Measurements from ENCODE around the gene MARCHF10.
A peak's percentile ranks its signal among the peaks of the same experiment; 100 is the strongest.
"Not testable (repeated sequence)": the region's sequence is repeated elsewhere in the genome, so short reads cannot be mapped to it uniquely, and the experiment has no call there.

MARCHF10 gene

DNA sequence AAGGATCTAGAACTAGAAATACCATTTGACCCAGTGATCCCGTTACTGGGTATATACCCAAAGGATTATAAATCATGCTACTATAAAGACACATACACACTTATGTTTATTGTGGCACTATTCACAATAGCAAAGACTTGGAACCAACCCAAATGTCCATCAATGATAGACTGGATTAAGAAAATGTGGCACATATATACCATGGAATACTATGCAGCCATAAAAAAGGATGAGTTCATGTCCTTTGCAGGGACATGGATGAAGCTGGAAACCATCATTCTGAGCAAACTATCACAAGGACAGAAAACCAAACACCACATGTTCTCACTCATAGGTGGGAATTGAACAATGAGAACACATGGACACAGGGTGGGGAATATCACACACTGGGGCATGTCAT is 22.1 kb downstream of the MARCHF10 start:
- DNase-seq: not testable (repeated sequence)

- DNase-seq: no peak
Measured at GRCh38 chr17:62782730-62783270, 25.3 kb downstream of the MARCHF10 start.

DNA sequence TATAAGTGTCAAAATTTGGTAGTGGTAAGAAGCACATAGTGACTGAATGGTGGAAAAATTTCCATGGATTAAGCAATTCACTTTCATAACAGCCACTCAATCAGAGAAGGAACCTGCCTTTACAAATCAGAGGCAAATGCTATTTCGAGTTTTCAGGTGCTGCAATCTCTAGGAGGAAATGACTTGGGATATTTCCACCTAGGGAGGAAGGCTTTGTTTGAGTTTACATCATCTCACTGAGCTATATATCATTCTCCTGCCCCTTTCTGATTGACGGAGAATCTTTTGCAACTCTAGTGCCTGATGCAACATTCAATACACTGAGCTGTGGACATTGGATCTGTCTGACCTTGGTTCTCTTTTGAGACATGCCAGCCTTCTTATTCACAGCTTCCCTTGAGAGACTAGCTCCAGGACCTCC is 26.3 kb downstream of the MARCHF10 start:
- DNase-seq: no peak

DNA sequence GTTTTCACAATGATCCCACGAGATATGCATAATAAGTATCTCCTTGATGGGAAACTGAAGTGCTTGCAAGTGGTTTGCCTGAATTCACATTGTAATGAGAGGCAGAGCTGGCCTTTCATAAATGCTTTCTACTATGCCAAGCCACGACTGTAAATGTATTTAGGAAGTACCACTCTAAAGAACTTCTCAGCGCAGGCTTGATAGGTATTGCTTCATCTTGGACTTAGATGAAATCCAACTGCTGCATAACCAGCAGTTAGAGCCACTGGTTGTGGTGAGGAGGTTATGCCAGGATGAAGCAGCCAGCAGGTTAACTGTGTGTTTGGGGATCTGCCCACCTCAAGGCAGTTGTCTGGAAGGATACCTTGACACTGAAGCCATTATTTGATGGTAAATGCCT is 26.8 kb downstream of the MARCHF10 start:
- DNase-seq: no peak

- DNase-seq: no peak
Measured at GRCh38 chr17:62780951-62781350, 27.2 kb downstream of the MARCHF10 start.

DNA sequence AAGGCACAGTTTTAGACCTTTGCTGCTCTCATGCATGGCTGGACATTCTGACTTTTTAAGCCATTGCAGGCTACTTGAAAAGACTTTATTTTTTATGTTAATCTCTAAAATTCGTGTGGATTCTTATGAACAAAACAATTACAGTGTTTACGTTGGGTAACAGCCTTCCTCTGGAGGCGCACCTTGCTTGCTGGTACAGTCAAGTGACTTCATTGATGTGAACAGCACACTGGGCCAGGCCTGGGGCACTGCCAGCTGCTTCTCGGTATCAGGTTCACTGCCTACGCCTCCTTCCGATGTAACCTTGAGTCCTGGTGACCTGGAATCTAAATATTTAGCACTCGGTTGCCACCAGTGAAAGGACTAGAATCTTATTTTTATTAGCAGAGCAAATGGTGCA is 27.8 kb downstream of the MARCHF10 start:
- DNase-seq: no peak

DNA sequence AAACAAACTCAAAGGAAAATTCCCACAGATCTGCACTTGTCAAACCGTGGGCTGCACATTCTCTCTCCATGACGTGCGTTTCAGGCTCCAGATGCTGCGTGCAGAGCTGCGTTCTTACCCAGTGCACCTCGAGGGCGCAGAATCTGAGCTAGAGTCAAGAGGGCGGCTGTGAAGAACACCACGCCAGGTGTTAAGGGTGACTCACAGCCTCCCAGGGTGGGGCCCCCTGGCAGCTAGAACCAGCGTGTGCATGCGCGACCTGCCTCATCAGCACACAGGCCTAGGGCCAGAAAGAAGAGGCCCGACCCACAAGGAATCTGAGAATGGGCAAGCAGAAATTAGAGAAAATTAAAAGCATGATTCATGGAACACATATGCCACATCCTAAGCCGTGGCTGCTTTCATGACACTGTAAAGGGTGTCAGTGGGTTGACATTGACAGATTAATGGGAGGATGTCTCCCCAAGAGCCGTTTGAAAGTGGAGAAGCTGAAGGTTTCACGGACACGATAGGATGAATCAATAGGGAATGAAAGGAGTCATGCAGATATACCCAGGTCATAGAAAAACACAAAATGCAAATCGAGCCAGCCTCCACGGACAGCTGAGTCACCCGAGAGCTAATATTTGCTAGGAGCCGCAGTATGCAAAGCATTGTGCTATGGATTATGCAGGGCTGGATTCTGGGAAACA is 29.0 kb downstream of the MARCHF10 start:
- no peak for DNase-seq

GRCh38 chr17:62775876-62776275 is 32.2 kb downstream of the MARCHF10 start:
- no peak for DNase-seq

GRCh38 chr17:62774338-62774737 is 33.8 kb downstream of the MARCHF10 start:
- DNase-seq: no peak

DNA sequence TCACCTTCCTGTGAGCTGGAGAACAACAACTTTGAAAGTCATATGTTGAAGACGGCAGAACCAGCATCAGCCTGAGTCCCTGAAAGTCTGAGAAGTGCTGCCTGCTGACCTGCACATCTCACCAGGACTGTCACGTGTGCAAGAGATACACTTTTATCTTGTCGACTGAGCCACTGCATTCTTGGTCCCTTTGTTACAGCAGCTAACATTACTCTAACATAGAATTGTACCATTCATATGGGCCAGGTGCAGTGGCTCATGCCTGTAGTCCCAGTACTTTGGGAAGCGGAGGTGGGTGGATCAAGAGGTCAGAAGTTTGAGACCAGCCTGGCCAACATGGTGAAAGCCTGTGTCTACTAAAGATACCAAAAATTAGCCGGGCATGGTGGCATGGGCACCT is 40.1 kb downstream of the MARCHF10 start:
- DNase-seq: no peak

- DNase-seq: no peak
Measured at GRCh38 chr17:62765351-62765750, 42.8 kb downstream of the MARCHF10 start.

DNA sequence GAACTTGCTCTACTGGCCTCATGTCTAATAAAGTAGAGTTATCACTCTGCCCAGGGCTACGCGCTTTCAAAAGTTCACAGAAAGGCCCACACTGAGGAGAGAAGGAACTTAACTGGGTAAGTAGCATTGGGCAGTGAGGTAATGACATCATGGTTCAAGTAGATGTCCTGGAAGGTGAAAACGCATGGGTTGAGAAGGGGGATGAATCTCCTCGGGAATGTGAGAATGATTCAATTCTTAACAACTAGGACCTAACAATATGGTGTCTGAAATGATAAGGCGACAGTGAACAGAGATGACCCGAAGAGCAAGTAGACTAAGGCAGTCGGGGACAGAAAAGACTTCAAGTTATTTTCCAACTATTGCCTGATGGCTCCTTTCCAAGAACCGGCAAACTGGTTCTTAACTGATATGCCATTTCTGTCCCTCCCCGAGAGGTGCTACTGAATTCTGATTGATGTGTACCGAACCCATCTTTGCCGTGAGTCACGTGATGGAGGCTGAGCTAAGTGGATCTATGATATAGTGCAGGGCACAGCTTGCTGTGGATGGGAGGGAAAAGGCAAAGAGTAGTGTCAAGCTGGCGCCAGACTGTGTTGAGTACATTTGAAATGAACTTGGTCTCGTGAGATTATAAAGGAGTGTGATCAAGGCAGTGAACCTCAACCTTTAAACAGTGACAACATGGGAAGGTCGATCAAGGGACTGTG is 44.1 kb downstream of the MARCHF10 start:
- no peak for DNase-seq

DNA sequence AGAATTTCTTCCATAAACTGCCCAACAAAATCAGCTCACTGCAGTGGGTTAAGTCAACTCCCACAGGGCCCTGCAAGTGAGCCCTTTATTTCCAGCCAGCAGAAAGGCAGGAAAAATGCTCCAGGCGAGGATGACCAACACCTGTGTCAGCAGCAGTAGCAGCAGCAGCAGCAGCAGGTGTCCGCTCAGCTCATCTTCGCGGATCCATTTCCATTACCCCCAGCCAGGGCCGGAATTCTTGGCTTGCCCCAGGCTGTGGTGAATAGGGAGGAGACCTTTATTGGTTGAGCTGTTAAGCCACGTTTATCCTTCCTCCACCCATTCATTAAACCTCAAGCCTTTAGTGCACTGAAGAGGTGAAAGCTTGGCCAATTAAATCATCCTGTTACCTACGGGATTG is 46.2 kb downstream of the MARCHF10 start:
- DNase-seq: peak; percentile 10

DNA sequence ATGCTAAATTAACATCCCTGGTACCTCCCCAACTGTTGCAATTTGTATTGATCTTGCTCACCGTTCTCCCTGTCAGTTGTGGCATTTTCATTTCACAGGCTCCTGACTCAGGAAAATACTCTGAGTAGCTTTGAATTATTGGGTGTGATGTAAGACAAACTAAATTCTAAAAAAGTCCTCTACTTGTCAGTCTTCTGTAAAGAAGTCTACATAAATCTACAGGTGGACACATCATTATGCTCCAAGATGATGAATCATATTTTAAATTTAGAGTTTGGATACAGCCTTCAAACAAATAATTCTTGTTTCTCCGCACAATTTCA is 47.2 kb downstream of the MARCHF10 start:
- DNase-seq: no peak

- DNase-seq: no peak
Measured at GRCh38 chr17:62760059-62760944, 47.8 kb downstream of the MARCHF10 start.

- no peak for DNase-seq
Measured at GRCh38 chr17:62757500-62757951, 50.6 kb downstream of the MARCHF10 start.

DNA sequence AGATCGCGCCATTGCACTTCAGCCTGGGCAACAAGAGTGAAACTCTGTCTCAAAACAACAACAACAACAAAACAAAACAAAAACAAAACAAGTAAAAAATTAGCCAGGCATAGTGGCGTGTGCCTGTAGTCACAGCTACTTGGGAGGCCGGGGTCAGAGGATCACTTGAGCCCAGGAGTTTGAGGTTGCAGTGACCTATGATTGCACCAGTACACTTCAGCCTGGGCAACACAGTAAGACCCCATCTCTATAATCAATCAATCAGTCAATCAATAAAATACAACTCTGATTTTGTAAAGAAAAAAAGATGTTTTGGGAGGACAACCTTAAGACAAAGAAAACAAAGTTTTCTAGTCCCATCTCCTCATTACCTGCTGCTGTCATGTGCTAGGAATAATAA is 51.9 kb downstream of the MARCHF10 start:
- no peak for DNase-seq

- DNase-seq: no peak
Measured at GRCh38 chr17:62755141-62755851, 52.8 kb downstream of the MARCHF10 start.

DNA sequence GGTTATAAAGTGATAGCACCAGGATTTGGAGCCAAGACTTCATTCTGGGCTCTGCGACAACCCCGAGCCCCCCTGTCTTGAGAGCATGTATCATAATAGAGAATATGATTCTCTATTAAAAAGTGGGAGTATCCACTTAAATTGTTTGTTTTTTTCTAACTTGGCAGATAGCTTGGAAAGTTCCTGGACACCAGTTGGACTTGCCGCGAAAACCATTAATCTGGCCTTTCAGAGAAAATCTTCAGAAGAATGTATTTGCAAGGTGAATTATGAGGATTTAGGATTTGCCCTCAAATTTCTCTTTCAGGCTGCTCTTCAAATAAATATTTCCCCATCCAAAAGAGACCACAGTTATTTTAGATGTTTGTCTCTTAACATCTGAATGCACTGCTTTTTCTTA is 53.5 kb downstream of the MARCHF10 start:
- DNase-seq: no peak

- DNase-seq: no peak
Measured at GRCh38 chr17:62753562-62753961, 54.6 kb downstream of the MARCHF10 start.

DNA sequence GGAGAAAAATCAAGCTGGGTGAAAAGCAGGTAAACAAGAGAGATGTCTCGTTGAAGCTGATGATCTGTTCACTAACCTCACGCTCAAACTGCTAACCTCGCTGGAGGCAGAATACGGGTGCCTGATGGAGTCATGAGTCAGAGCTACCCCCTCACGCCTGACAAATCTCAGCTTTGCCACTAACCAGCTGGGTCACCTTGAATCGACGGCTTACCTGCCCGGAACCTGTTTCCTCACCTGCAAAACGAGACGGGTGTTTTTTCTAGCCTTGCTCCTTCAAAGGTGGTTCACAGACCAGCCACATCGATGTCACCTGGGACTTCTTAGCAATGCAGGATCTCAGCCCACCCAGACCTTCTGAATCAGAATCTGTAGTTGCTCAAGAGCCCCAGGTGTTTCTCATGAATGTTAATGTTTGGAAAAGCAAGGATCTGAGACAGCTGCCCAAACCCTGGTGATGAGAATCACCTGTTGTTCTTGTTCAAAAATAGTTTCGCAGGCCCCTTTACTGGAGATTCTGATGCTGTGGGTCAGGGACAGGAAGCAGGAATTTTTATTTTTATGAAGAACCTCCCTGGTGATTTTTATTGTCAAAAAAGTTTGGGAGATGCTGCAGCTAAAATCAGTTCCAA is 56.9 kb downstream of the MARCHF10 start:
- DNase-seq: no peak

GRCh38 chr17:62750631-62751051 is 57.5 kb downstream of the MARCHF10 start:
- no peak for DNase-seq
